ENCODE measurements around the gene ADAP1.
"Not testable (repeated sequence)": the region's sequence is repeated elsewhere in the genome, so short reads cannot be mapped to it uniquely, and the experiment has no call there.

Gene ADAP1, protein sequence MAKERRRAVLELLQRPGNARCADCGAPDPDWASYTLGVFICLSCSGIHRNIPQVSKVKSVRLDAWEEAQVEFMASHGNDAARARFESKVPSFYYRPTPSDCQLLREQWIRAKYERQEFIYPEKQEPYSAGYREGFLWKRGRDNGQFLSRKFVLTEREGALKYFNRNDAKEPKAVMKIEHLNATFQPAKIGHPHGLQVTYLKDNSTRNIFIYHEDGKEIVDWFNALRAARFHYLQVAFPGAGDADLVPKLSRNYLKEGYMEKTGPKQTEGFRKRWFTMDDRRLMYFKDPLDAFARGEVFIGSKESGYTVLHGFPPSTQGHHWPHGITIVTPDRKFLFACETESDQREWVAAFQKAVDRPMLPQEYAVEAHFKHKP

GRCh38 chr7:954330-955238, at the start of gene ADAP1:
Gene ADAP1, minus strand, starts transcription at chr7:954680. Its CDS starts 203 bp downstream, at chr7:954477.
- peak; percentile 27 to 65 for DNase-seq (ENCODE audit: low read depth in 2 of 2)

GRCh38 chr7:1002445-1002844, 48.0 kb upstream of the ADAP1 start:
- DNase-seq (ENCODE audit: low read depth in 2 of 2): not testable (repeated sequence)

- not testable (repeated sequence) for DNase-seq (ENCODE audit: low read depth in 2 of 2)
These were observed 47.5 kb upstream of the ADAP1 start for GRCh38 chr7:1002026-1002425.

DNA sequence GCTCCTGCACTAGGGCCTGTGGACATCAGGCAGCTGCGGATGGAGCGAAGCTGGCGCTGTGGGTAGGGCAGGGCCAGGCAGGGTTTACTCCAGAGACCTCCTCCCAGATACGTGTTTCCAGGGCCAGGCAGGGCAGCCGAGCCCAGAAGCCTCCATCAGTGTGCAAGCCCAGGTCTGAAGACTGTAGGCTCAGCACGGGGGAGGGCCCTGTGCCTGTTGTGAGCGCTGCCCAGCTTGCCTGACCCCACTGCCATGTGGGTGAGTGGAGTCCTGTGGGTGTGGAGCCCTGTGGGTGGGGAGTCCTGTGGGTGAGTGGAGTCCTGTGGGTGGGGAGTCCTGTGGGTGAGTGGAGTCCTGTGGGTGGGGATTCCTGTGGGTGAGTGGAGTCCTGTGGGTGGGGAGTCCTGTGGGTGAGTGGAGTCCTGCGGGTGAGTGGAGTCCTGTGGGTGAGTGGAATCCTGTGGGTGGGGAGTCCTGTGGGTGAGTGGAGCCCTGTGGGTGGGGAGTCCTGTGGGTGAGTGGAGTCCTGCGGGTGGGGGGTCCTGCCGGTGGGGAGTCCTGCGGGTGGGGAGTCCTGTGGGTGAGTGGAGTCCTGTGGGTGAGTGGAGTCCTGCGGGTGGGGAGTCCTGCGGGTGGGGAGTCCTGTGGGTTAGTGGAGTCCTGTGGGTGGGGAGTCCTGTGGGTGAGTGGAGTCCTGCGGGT, 46.7 kb upstream of the ADAP1 start:
- DNase-seq (ENCODE audit: low read depth in 2 of 2): not testable (repeated sequence)

DNA sequence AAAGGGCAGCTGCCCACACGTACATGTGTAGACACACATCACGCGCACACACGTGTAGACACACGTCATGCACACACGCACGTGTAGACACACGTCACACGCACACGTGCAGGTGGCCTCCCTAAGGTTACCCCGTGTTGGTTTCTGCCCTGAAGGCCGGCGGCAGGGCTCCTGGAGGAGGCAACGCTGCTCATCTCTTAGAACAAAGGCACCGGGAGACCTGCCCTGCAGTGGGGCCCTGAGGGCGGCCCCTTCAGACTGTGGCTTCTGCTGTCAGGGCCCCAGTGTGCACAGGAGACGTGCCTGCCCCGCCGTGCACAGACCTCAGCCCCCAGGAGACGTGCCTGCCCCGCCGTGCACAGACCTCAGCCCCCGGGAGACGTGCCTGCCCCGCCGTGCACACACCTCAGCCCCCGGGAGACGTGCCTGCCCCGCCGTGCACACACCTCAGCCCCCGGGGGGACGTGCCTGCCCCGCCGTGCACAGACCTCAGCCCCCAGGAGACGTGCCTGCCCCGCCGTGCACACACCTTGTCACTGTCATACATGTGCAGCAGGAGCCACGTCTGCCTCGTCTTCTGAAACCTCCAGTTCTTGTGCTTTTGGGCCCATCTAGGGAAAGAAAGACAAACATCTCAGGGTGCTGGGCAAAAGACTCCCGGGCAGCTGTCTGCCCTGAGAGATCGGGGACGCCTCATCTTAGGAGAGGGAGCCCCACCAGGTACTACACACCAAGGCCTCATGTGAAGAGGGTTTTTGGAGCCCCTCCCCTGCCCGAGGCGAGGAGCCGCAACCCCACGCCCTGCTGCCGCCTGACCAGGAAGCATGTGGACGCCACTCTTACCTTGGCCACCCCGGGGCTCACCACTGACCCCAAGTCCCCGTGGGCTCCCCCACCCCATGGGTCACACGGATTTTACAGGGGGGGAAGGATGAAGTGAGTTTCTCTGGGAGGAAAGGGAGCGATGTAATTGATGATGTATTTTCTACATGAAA, 45.8 kb upstream of the ADAP1 start:
- DNase-seq (ENCODE audit: low read depth in 2 of 2): no peak

GRCh38 chr7:999149-999879, 44.8 kb upstream of the ADAP1 start:
- DNase-seq (ENCODE audit: low read depth in 2 of 2): no peak

GRCh38 chr7:997404-998395, 43.2 kb upstream of the ADAP1 start:
- DNase-seq (ENCODE audit: low read depth in 2 of 2): no peak

GRCh38 chr7:996079-996872, 41.8 kb upstream of the ADAP1 start:
- DNase-seq (ENCODE audit: low read depth in 2 of 2): no peak

GRCh38 chr7:995571-995970, 41.1 kb upstream of the ADAP1 start:
- DNase-seq (ENCODE audit: low read depth in 2 of 2): no peak

- no peak for DNase-seq (ENCODE audit: low read depth in 2 of 2)
These were observed 40.3 kb upstream of the ADAP1 start for GRCh38 chr7:994592-995308.

GRCh38 chr7:992709-993607, 38.5 kb upstream of the ADAP1 start:
- DNase-seq (ENCODE audit: low read depth in 2 of 2): peak; percentile 93 to 97

- DNase-seq (ENCODE audit: low read depth in 2 of 2): no peak
These were observed 37.5 kb upstream of the ADAP1 start for GRCh38 chr7:991729-992656.

DNA sequence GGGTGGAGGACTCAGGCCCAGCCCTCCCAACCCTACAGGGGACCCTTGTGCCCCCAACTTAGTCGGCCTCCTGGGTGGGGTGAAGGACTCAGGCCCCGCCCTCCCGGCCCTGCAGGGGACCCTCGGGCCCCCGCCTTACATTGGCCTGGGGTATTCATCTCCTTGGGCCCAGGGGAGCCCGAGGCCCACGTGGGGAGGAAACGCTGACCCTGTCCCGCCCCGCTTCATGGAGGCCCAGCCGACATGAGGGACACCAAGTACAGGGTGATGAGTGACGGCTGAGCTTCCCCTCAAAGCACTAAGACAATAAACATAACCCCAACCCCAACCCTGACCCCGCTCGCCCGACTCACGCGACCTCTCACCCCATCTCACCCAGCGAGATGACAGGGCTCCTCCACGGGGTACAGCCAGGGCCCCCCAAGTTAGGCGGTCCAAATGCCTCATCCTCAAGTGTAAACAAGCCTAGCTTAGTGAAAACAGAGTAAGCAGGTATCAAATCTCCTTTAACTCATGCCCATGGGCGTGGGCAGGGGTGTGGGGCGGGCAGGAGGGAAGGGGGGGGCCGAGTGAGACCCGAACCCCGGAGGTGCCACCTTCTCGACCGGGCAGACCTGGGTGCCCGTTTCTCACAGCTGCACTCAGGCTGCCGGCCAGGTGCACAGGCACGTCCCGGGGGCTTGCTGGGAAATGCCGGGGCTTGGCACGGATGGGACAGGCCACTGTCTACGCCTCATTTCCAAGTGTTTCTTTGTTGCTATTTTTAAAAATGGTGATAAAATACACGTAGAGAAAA, 36.7 kb upstream of the ADAP1 start:
- DNase-seq (ENCODE audit: low read depth in 2 of 2): no peak

DNA sequence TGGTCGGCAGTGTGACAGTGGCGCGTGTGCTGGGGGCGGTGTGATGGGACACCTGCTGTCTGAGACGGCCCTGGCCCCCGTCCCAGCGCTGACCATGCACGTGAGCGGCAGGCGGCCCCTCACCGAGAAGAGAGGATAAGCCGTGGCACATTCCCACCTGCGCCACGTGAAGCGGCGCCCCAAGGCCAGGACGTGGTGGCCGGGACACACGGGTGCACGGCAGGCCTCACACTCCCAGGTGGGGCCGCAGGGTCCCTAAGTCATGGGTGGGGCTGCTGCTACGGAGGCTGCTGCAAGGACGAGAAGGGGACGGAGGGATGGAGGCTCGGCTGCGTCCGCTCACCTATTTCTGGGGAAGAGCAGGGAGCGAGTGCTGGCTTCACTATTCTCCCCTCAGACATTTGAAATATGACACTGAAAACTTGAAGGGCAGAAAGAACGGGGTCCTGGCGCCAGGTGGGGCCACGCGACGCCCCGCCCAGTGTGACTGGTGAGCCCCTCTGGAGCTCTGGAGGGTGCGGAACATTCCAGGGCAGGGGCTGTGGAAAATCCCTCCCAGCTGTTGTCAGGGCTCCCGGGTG, 36.0 kb upstream of the ADAP1 start:
- no peak for DNase-seq (ENCODE audit: low read depth in 2 of 2)

Measured in stimulated activated CD4-positive, alpha-beta T cell treated with anti-CD3 and anti-CD28 coated beads, Interleukin-1b, Interleukin-23, amount 100 ng/mL, for 4 hours (primary cell).